Stimulated activated CD8-positive, alpha-beta memory T cell treated with anti-CD3 and anti-CD28 coated beads, Interleukin-12 subunit alpha, Interleukin-12 subunit beta, amount 100 ng/mL, for 24 hours (primary cell): ENCODE results near the gene C19orf44.
"Not testable (repeated sequence)": the region's sequence is repeated elsewhere in the genome, so short reads cannot be mapped to it uniquely, and the experiment has no call there.

Experiments
- DNase-seq: peaks from one replicate; pipeline ENCODE4 v3.0.0-alpha.2; 2020; ENCODE audit errors: extremely low read depth

Gene C19orf44

DNA sequence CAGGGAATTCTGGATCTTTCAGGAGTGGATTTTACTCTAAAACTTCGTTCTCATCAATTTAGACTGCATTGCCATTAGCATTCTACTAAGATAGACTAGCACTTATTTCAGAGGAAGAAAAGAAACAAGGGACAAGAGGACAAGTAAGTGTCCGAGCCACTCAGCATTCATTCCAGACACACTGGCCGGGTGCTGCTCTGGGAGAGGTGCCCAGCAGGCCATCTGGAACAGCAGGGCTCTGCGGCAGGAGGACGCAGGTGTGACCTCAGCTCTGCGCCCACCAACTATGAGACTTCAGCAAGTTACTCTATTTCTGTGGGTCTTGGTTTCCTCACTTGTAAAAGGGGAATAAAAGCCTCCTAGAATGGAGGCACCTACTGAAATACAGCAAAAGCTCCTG is 28.6 kb upstream of the C19orf44 start:
- DNase-seq = no peak

DNA sequence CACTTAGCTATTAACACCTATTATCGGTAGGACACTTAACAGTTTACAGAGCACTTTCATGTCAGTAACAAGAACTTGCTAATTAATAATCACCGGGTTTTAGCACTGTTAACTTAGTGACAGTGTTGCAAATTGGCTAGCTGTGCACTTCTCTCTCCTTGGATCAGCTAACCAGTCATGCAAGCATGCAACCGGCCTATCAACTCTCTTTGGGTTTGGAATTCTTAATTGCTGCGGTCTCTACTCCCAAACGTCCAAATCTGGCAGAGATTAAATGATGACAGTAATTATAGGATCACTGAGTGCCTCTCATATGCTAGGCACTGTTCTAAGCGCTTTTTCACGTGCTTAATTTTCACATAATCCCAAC is 25.7 kb upstream of the C19orf44 start:
- no peak for DNase-seq

DNA sequence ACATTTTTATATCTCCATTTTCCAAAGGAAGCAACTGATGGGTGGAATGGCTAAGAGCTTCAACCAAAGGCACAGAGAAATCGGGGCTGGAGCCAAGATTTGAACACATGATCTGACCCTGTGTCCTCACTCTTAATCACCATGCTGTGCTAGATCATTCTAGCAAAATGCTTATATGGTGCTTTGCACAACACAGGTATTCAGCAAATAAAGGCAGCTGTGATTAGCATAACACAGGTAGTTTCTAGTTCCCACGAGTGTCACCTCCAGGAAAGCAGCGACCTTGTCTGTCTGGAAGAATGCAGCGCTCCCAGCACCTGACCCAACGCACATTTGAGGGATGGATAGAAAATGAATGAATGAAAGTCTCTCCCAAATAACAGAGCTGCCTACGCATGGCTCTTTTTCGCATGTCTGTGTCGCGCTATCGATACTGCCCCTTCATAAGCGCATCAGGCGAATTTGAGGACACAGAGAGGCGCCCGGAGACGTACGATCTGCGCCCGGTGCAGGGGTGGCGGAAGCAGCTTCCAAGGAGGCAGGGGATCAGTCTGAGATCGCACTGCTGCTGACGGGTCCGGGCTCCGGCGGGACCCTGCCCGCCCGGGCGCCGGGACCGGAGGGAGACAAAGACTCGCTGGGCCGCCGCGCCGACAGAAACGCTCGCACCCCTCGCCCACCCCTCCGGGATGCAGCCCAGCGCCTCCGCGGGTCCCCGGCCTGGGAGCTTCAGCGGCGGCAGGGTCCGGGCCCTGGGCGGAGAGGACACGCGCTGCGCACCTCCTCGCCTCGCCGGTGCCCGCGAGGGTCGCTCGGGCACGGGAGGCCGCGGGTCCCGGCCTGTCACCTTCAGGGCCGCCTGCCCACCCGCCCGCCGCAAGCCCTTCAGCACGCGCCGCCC is 25.0 kb upstream of the C19orf44 start:
- no peak for DNase-seq

DNA sequence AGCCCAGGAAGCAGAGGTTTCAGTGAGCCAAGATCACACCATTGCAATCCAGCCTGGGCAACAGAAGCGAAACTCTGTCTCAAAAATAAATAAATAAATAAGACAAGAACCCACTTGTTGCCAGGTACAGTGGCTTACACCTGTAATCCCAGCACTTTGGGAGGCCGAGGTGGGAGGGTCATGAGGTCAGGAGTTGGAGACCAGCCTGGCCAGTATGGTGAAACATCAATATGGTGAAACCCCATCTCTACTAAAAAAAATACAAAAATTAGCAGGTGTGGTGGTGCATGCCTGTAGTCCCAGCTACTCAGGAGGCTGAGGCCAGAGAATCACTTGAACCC is 23.7 kb upstream of the C19orf44 start:
- DNase-seq = not testable (repeated sequence)

DNA sequence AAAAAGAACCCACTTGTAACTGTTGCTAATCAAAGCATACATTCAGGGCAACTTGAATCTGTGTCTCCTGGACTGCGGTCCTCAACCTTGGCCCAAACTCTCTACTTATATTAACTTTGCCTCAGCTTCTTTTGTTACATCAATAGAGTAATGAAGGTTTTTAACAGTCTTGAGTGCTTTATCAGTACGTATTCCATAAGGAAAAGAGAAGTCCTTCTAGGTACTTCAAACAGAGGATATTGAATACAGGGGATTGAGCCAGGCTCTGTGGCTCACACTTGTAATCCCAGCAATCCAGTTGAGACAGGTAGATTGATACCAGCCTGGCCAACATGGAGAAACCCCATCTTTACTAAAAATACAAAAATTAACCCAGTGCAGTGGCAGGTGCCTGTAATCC is 23.2 kb upstream of the C19orf44 start:
- DNase-seq = no peak

DNA sequence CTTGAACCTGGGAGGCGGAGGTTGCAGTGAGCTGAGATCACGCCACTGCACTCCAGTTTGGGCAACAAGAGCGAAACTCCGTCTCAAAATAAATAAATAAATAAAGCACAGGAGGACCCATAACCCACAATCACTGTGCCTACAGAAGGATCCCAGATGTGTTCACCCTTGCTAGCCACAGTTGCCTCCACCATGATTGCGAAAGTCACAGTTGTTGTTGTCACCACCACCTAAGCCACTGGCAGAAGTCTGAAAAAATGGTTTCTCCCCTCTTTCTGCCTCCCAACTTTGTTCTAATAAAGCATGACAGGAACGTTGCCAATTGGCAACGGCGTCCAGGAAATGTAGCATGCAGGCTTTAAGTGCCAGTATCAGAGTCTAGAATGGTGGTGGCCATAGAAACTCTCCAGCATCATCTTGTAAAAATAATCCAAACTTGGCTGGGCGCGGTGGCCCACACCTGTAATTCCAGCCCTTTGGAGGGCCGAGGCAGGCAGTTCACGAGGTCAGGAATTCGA is 22.3 kb upstream of the C19orf44 start:
- DNase-seq = no peak

DNA sequence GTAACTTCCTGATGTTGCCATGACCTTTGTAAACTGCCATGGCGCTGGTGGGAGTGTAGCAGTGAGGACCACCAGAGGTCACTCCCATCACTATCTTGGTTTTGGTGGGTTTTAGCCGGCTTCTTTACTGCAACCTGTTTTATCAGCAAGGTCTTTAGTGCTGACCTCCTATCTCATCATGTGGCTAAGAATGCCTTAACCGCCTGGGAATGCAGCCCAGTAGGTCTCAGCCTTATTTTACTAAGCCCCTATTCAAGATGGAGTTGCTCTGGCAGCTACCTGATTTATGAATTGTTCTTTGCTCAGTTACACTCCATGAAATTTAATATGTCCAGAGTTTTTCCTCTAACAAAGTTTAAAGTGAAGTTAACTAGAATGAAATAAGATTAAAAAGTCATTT is 19.8 kb upstream of the C19orf44 start:
- DNase-seq = no peak

DNA sequence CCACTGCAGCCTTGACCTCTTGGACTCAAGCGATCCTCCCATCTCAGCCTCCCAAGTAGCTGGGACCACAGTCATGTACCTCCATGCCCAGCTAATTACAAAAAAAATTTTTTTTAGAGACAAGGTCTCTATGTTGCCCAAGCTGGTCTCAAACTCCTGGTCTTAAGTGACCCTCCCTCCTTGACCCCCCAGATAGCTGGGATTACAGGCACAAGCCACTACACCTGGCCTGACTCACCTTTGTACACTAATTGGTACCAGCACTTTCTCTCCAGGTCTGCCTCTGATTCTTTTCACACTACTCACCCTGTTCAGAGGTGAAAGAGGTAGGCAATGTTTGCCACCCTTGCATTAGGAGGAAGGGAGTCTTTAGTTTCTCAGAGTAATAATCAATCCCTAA is 18.9 kb upstream of the C19orf44 start:
- no peak for DNase-seq

DNA sequence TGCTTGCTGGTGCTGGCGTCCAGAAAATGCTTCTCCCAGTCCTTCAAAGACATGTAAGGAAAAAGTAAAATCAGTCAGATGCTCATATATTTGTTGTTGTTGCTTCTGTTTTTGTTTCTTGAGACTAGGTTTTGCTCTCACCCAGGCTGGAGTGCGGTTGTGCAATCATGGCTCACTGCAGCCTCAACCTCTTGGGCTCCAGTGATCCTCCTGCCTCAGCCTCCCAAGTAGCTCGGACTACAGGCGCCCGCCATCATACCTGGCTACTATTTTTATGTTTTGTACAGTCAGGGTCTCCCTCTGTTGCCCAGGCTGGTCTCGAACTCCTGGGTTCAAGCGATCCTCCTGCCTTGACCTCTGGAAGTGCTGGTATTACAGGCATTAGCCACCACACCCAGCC is 13.4 kb upstream of the C19orf44 start:
- no peak for DNase-seq

DNA sequence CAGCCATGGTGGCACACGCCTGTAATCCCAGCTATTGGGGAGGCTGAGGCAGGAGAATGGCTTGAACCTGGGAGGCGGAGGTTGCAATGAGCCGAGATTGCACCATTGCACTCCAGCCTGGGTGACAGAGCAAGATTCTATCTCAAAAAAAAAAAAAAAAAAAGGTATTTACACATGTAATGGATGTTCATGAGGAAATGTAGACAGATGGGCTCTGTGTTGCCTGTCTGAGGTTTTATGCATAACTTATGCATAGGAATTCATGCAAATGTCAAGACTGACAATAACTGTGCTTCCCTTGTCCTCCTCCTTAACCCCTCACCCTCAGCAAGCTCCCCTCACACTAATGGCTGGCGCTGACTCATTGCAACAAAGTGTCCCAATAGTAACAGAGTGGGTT is 9.7 kb upstream of the C19orf44 start:
- DNase-seq = not testable (repeated sequence)

DNA sequence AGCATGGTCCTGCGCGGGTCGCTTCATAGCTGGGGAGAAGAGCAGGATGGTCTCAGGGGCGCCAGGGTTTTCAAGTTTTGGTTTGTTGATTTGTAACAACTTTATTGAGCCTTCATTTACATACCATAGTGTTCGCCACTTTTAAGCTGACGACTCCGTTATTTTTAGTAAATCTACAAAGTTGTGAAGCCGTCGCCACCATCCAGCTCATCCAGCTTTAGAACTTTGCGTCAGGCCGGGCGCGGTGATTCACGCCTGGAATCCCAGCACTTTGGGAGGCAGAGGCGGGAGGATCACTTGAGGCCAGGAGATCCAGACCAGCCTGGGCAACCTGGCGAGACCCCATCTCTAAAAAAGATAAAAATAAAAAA is 404 bp downstream of the C19orf44 start:
- no peak for DNase-seq

DNA sequence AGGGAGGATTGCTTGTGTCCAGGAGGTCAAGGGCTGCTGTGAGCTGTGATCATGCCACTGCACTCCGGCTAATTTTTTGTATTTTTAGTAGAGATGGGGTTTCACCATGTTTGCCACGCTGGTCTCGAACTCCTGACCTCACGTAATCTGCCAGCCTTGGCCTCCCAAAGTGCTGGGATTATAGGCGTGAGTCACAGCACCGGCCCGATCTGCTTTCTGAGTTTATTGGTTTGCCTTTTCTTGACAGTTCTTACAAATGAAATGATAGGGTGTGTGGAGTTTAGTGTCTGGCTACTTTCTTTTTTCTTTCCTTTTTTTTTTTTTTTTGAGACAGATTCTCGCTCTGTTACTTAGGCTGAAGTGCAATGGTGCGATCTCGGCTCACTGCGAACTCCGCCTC is 848 bp downstream of the C19orf44 start:
- no peak for DNase-seq

DNA sequence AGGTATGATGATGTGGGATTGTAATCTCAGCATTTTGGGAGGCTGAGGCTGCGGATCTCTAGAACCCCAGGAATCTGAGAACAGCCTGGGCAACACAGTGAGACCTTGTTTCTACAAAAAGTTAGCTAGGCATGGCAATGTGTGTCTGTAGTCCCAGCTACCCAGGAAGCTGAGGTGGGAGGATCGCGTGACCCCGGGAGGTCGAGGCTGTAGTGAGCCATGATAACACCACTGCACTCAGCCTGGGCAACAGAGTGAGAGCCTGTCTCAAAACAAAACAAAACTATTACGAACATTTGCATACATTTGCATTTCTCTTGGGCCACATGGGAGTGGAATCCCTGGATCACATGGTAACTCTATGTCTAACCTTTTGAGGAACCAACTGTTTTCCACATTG is 1.6 kb downstream of the C19orf44 start:
- no peak for DNase-seq

DNA sequence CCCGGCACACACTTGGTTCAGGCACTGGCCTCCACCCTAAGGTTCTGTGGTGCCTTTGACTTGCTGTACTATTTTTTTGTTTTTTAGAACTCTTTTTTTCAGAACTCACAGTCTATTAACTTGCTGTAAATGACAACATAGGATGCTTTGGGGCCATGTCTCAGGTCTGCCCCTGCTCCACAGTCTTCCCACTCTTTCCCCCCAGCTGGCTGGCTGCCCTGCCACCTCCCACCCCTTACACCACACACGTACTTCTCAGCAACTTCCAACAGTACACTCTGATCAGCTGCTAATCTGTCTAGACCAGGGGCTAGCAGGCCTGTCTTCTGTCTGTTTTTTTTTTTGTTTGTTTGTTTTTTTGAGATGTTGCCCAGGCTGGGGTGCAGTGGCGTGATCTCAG is 8.1 kb downstream of the C19orf44 start:
- DNase-seq = no peak

DNA sequence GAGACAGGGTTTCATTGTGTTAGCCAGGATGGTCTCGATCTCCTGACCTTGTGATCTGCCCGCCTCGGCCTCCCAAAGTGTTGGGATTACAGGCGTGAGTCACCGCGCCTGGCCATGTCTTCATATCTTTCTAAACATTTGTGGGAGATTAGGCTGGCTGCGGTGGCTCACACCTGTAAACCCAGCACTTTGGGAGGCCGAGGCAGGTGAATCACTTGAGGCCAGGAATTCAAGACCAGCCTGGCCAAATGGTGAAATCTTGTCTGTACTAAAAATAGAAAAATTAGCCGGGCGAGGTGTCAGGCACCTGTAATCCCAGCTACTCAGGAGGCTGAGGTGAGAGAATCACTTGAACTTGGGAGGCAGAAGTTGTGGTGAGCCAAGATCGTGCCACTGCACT is 10.0 kb downstream of the C19orf44 start:
- DNase-seq = not testable (repeated sequence)

DNA sequence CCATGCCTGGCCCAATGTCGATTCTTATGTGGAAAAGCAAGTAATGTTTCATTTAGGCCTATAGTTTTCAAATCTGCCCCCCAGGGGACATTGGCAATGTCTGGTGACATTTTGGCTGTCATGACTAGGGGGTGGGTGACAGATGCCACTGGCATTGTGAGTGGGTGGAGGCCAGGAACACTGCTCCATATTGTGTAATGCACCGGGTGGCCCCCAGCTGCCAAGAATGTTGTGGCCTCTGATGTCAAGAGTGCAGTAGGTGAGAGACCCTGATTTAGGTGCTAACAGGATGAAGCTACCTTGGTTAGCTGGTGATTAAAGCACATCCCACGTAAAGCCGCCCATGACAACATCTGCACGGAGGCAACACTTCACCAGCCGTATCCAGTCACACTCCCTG is 10.8 kb downstream of the C19orf44 start:
- DNase-seq = no peak

DNA sequence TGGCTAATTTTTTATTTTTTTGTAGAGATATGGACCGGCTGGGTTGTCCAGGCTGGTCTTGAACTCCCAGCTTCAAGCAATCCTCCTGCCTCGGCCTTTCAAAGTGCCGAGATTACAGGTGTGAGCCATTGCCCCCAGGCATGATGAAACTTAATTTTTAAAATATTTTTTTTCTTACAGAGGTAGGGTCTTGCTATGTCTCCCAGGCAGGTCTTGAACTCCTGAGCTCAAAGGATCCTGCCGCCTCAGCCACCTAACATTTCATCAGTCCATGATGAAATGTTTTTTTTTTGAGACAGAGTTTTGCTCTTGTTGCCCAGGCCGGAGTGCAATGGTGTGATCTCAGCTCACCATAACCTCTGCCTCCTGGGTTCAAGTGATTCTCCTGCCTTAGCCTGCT is 12.4 kb downstream of the C19orf44 start:
- DNase-seq = no peak

DNA sequence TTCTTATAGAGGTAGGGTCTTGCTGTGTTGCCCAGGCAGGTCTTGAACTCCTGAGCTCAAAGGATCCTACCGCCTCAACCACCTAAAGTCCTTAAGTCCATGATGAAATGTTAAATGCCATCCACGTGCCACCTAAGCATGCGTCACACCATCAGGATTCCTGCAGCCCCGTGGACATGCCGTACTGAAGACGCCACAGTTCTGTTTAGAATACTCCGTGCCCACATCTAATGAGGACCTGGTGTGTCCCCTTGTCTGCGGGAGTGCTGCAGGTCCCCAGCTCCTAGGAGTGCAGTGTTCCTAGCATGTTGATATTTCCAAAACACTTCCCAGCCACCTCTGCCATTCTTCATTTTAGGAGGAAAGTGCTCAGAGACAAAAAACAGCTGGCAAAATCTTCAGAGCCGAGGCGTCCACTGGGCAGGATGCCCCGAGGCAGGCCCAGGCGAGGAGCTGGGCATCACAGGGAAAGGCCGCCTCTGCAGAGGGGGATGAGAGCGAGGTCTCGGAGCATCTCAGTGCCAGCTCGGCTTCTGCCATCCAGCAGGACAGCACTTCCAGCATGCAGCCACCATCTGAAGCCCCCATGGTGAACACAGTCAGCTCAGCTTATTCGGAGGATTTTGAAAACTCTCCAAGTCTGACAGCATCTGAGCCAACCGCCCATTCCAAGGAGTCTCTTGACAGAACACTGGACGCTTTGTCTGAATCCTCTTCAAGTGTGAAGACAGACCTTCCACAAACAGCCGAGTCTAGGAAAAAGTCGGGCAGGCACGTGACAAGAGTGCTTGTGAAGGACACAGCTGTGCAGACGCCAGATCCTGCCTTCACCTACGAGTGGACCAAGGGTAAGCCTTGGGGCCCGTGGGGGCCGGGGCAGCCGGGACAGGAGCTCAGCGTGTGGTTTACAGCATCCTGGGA is 13.2 kb downstream of the C19orf44 start:
- DNase-seq = no peak

DNA sequence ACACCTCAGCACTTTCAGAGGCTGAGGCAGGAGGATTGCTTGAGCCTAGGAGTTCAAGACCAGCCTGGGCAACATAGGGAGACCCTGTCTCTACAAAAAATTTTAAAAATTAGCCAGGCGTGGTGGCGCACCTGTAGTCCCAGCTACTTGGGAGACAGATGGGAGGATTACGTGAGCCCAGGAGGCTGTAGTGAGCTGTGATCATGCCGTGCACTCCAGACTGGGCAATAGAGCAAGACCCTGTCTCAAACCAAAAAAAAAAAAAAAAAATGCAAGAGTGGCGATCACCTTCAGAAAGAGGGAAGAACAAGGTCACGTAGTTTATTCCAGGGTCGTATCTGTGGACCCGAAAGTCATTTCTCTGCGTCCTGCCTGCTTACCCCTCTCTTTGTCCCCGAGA is 16.4 kb downstream of the C19orf44 start:
- DNase-seq = not testable (repeated sequence)

DNA sequence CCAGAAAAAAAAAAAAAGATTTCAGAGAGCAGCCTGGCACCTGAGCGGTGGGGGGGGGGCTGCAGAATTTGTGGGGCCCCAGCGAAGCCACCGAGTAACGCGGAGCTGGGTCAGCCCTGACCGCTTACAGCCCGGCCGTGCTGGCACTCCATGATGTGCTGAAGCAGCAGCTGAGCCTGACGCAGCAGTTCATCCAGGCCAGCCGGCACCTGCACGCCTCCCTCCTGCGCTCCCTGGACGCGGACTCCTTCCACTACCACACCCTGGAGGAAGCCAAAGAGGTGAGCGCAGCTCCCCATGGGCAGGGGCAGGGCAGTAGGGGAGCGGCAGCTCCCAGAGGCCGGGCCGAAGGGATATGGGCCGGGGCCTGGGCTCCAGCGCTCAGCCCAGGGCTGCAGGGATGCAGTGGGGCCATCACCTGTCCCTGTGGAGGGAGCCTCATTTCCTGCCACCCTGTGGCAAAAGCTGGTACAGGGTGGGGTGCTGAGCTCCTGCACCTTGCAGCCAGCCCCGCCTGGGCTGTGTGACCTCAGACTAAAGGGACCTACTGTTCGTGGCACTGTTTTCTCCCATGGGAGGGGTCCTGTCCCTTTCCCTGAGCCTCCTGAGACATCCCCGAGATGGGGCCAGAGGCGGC is 18.3 kb downstream of the C19orf44 start:
- DNase-seq = no peak

DNA sequence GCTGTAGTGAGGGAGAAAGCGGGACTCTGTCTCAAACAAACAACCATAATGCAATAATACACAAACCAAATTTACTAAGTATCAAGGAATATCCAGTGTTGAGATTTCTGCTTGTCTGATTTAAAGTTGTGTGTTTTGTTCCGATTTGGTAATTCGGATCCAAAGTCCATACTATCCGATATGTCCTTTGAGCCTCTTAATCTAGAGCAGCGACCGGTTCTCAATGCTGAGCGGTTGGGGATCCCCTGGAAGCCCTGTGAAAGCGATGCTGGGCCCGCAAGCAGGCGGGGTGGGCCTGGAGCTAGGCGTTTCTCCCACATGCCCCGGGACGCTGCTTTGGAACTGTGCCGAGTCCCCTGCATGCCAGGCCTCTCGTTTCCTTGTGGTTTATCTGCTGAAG is 20.2 kb downstream of the C19orf44 start:
- no peak for DNase-seq

DNA sequence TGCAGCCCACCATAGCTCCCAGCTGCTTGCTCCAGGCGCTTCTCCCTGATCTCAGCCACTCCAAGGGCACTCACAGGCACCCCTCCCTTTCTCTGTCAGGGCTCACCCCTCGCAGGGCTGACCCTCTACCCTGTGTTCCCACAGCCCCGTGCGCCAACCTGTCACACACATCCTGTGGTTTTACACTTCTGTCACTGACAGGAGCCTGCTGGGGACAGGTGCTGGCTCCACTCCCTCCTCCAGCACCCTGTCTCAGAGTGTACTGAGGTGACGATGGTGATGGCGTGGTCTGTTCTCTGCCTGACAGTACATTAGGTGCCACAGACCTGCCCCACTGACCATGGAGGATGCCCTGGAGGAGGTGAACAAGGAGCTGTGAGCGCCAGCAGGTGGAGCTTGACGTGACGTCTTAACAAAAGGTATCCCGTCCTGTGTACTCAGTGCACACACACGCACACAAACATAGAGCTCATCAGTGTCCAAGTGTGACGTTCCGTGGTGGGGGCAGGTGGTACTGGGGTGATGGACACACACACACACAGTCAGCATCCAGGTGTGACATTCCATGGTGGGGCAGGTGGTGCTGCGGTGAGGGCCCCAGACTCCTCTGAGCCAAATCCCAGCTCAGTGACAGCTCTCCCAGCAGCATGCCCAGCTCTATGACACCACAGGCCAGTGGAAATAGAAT is 20.9 kb downstream of the C19orf44 start:
- no peak for DNase-seq
